BE2C (cell line): ENCODE data around the gene NFYC.

Source experiments
- DNase-seq: peaks from one replicate; pipeline ENCODE4 v3.0.0-alpha.2; 2020
- H3K27me3 ChIP-seq: fragments of 250-450 bp; sonication (Bioruptor Pico); 2 replicates; pipeline ENCODE4 v1.5.1; 2020; ENCODE audit warnings: mild to moderate bottlenecking
- H3K36me3 ChIP-seq: fragments of 250-450 bp; sonication (Bioruptor Pico); 2 replicates; pipeline ENCODE4 v1.5.1; 2020; ENCODE audit warnings: mild to moderate bottlenecking
- H3K4me1 ChIP-seq: fragments of 250-450 bp; sonication (Bioruptor Pico); 2 replicates; pipeline ENCODE4 v1.5.1; 2020
- H3K4me3 ChIP-seq: 2 replicates; pipeline ENCODE4 v1.5.1; 2011; ENCODE audit warnings: low read depth, low read length
- H3K9me3 ChIP-seq: fragments of 250-450 bp; sonication (Bioruptor Pico); 2 replicates; pipeline ENCODE4 v1.5.1; 2020
- CTCF ChIP-seq: IDR thresholded peaks from 2 replicates; pipeline ENCODE4 v1.5.1; 2012; ENCODE audit warnings: mild to moderate bottlenecking, low read depth, low read length

NFYC gene

GRCh38 chr1:40758578-40759343, 67.3 kb downstream of the NFYC start:
- Histone ChIP-seq H3K4me3 (no peak overlapping the region), H3K4me1 (no peaks in the 10 kb centered on the region), H3K27me3 (no peaks in the 10 kb centered on the region), H3K9me3 (no peaks in the 10 kb centered on the region), H3K36me3 (peaks cover 16% of the 10 kb centered on the region)
- TF ChIP-seq CTCF: no peak
- no peak for DNase-seq

- Histone ChIP-seq H3K27me3 (no peaks in the 10 kb centered on the region), H3K9me3 (no peaks in the 10 kb centered on the region), H3K36me3 (peaks cover 10% of the 10 kb centered on the region), H3K4me3 (no peak overlapping the region), H3K4me1 (no peaks in the 10 kb centered on the region)
- TF ChIP-seq CTCF: no peak
- DNase-seq: no peak
Observed at GRCh38 chr1:40760984-40761383, 69.5 kb downstream of the NFYC start.

GRCh38 chr1:40762144-40762923, 70.8 kb downstream of the NFYC start:
- no peaks in the 10 kb centered on the region for H3K27me3 ChIP-seq
- no peaks in the 10 kb centered on the region for H3K9me3 ChIP-seq
- DNase-seq: no peak
- H3K4me3 ChIP-seq: no peak overlapping the region
- H3K4me1 ChIP-seq: no peaks in the 10 kb centered on the region
- no peak for TF ChIP-seq CTCF
- peaks cover 14% of the 10 kb centered on the region for H3K36me3 ChIP-seq

GRCh38 chr1:40763742-40764532, 72.4 kb downstream of the NFYC start:
- Histone ChIP-seq H3K4me1 (no peaks in the 10 kb centered on the region), H3K9me3 (no peaks in the 10 kb centered on the region), H3K4me3 (no peak overlapping the region), H3K36me3 (peaks cover 14% of the 10 kb centered on the region), H3K27me3 (no peaks in the 10 kb centered on the region)
- DNase-seq: no peak
- TF ChIP-seq CTCF: no peak

- DNase-seq: no peak
- peaks cover 14% of the 10 kb centered on the region for H3K36me3 ChIP-seq
- H3K4me1 ChIP-seq: no peaks in the 10 kb centered on the region
- H3K27me3 ChIP-seq: no peaks in the 10 kb centered on the region
- no peak for TF ChIP-seq CTCF
- H3K9me3 ChIP-seq: no peaks in the 10 kb centered on the region
- no peak overlapping the region for H3K4me3 ChIP-seq
Observed at GRCh38 chr1:40764981-40765380, 73.5 kb downstream of the NFYC start.
